GM19099 (cell line): ENCODE measurements around the gene TREH.

Experiments used
- POLR2A ChIP-seq: IDR thresholded peaks from 3 replicates; pipeline ENCODE4 v1.6.1; 2011; ENCODE audit warnings: low read depth; ENCODE audit not compliant: insufficient read length; ENCODE audit errors: extremely low read depth

Gene TREH

DNA sequence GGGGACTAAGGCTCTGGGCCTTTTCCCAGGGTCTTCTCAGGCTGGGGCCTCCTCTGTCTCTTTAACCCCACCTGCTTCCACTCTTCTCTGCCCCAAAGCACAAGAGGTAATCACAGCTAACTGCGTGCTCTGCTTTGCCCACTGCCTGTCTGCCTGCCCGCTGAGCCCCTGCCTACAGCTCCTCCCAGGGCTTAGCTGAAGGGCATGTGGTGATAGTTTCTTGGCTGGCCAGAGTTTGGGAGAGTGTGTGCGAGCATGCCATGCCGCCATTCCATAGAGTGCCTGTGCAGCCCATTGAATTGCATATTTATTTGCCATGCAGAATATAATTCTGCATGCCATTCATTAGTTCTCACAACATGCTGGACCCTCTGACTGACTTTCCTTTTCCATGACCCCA lies 39.6 kb downstream of the TREH start:
- TF ChIP-seq POLR2A = no peak

GRCh38 chr11:118638726-118639125 lies 40.7 kb downstream of the TREH start:
- no peak for TF ChIP-seq POLR2A

DNA sequence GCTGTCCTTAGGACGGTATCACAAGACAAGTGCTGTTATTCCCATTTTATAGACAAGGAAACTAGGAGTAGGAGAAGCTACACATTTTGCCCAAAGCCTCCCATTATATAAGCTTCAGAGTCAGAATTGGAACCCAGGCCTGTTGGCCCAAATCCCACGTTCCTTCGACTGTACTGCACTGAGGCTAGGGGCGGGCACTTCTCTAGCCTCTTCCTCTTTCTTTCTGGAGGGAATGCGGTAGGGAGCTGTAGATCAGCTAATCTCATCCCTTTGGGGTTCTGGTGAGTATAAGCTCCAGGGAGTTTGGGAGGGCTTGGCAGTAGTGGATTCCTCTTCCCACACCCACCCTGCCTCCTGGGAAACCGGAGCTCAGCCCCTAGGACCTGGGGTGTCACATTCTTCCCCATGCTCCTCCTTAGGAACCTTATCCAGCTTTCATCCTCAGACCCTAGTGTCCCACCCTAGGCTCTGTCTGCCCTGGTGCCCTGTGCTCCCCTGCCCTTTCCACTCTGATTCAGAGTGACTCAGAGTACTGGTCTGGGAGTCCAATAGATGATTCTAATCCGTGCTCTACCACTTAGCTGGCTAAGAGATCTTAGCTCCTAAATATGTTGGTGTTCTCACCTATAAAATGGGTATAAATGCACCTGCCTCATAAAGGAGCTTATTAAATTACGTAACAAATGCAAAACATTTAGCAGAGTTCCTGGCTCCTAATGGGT lies 42.7 kb downstream of the TREH start:
- no peak for TF ChIP-seq POLR2A

- TF ChIP-seq POLR2A = no peak
Measured at GRCh38 chr11:118635642-118636041, 43.8 kb downstream of the TREH start.

- no peak for TF ChIP-seq POLR2A
Measured at GRCh38 chr11:118635237-118635591, 44.2 kb downstream of the TREH start.

GRCh38 chr11:118634431-118635236 lies 44.8 kb downstream of the TREH start:
- no peak for TF ChIP-seq POLR2A

GRCh38 chr11:118633979-118634378 lies 45.5 kb downstream of the TREH start:
- TF ChIP-seq POLR2A = no peak

DNA sequence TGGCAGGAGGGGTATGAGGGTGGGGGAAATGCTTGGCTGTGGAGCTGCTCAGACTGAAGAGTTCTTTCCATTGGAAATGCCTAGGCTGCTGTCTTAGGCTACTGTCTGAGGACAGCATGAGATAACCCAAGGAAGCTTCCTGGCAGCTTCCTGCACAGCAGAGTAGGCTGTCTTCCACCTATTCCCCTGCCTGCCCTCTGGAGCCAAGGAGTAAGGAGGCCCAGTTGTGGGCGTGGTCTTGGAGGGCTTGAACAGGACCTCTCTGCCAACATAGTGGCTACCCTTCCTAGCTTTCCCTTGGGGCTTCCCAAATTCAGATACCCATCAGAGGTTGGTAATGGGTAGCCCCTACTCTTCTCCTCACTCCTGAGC lies 46.1 kb downstream of the TREH start:
- no peak for TF ChIP-seq POLR2A

- TF ChIP-seq POLR2A = no peak
Measured at GRCh38 chr11:118632577-118633318, 46.7 kb downstream of the TREH start.

GRCh38 chr11:118631142-118631909 lies 48.1 kb downstream of the TREH start:
- no peak for TF ChIP-seq POLR2A

GRCh38 chr11:118629761-118630661 lies 49.4 kb downstream of the TREH start:
- no peak for TF ChIP-seq POLR2A

DNA sequence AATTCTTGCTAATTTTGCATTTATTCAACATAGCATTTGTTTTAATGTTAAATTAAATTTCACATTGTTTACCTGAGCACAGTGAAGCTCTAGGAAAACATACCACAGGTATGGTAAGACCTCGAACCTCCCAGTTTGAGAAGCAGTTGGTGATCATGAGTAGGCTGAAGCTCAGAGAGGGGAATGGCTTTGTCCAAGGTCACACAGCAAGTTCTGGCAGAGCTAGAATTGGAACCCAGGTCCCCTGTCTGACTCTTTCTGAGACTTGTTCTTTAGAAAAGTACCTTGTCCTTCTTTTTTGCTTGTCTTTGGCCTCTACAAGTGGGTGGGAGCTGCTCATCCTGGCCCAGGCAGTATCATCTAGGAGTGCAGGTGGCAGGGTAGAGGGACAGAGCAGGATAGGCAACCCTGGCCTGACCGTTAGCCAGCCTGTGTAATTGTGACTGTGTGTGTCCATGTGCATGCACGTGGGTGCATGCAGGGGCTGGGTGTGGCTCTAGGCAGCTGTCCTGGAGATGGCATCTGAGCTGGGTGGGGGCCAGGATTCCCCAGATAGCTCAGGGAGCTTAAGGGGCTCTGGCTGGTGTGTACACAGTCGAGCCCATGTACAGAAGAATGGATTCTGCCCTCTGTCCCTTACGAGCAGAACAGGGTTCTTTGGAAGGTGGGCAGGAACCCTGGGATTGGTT lies 50.4 kb downstream of the TREH start:
- no peak for TF ChIP-seq POLR2A

DNA sequence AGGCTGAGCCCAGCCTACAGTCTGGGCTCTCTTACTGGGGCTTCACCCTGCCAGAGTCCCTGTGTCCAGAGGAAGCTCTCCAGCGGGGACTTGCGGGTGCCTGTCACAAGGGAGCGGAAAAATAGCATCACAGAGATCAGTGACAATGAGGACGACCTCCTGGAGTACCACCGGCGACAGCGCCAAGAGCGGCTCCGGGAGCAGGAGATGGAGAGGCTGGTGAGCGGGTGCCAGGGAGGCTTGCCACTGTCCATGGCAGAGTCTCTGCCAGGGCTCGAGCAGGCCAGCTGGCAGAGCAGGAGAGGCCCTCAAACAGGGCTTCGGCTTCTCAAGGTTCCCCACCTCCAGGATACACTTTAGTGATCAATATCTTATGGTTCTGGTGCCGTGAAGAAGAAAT lies 51.0 kb downstream of the TREH start:
- no peak for TF ChIP-seq POLR2A
